Adrenal gland (tissue), 12 donors: ENCODE data around the gene DAPK2. TPM values are rescaled to one million over a fixed set of nuclear protein-coding genes. Genes with fewer than 3 reads are reported as not detected.
"Not testable (repeated sequence)": the region's sequence is repeated elsewhere in the genome, so short reads cannot be mapped to it uniquely, and the experiment has no call there.

Experiments used
- DNase-seq, 7 donors: peaks; one replicate each; pipeline ENCODE4 v3.0.0-alpha.2; 2019 to 2020
- H3K27ac ChIP-seq, 5 donors: fragments of 200-600 bp; sonication (generic) in 4 of 5; 1 replicate in 3 of 5; 2 replicates in 2 of 5; pipeline versions ENCODE4 v1.5.1 to v1.8.0; 2016 to 2020; ENCODE audit warnings: mild to moderate bottlenecking in 1 of 5
- H3K27me3 ChIP-seq: fragments of 200-600 bp; 2 replicates; pipeline ENCODE4 v1.8.0; 2021
- H3K36me3 ChIP-seq, 2 donors: fragments of 200-600 bp; replicated peaks in 1 of 2; 1 replicate in 1 of 2; 2 replicates in 1 of 2; pipeline versions ENCODE4 v1.5.1 to v1.8.0; 2018 to 2022
- H3K4me1 ChIP-seq, 2 donors: fragments of 200-600 bp; replicated peaks in 1 of 2; 1 replicate in 1 of 2; 2 replicates in 1 of 2; pipeline versions ENCODE4 v1.5.1 to v1.8.0; 2018 to 2021
- H3K4me3 ChIP-seq, 4 donors: fragments of 200-600 bp; sonication (generic) in 3 of 4; one replicate each; pipeline ENCODE4 v1.5.1; 2016 to 2018
- H3K9me3 ChIP-seq, 3 donors: fragments of 200-600 bp; sonication (generic) in 1 of 3; replicated peaks in 1 of 3; 1 replicate in 2 of 3; 2 replicates in 1 of 3; pipeline versions ENCODE4 v1.5.1 to v1.8.0; 2016 to 2021
- CTCF ChIP-seq, 6 experiments: fragments of 450-650 bp in 4 of 6; fragments of 200-600 bp in 2 of 6; sonication (generic) in 1 of 6; IDR thresholded peaks; 1 replicate in 5 of 6; 2 replicates in 1 of 6; pipeline versions ENCODE4 v1.5.1 to v1.8.0; 2016 to 2021; ENCODE audit warnings: antibody characterized with exemption in 6 of 6, mild to moderate bottlenecking in 2 of 6, moderate library complexity in 1 of 6
- POLR2A ChIP-seq, 2 donors: fragments of 450-650 bp; IDR thresholded peaks; one replicate each; pipeline ENCODE4 v1.6.1; 2017; ENCODE audit warnings: antibody characterized with exemption in 2 of 2, mild to moderate bottlenecking in 2 of 2, moderate library complexity in 1 of 2
- WGBS, 4 donors: extraction: QIAGEN DNeasy Blood & Tissue Kit in 2 of 4; methylation state at CpG; one replicate each; pipeline versions ENCODE4 v1.1.5 to v1.1.7; 2013 to 2017; 5-methylcytosine and 5-hydroxymethylcytosine counted together
- intact Hi-C, 2 donors: fragments of 100-400 bp; cut with DNase I; formaldehyde crosslinking; loops; one replicate each; pipeline versions ENCODE4 v1.14.1 to v1.15.0; 2022 to 2023
- polyA plus RNA-seq, 3 donors: library from polyadenylated mRNA; stranded (reverse); fragments of 200-250 nt in 2 of 3; fragments of 350-450 nt in 1 of 3; fragmentation: Illumina TruSeq in 1 of 3; extraction: RNeasy Lipid Tissue Mini Kit (QIAGEN cat#74804) in 1 of 3; gene quantifications; one replicate each; pipeline ENCODE4 v1.2.3, GENCODE V29; 2013 to 2014
- total RNA-seq, 9 donors: library from RNA; depleted of rRNA in 4 of 9; stranded (reverse); fragments of >200 nt in 4 of 9; fragments of 120-200 nt in 1 of 9; fragmentation: NEBNext Ultra II Directional in 1 of 9; extraction: Animal tissue kit (Norgen Biotek cat#: 25700) in 1 of 9; gene quantifications; one replicate each; pipeline versions ENCODE4 v1.1.0 to v1.2.4, GENCODE V29; 2013 to 2023
- donor health status: healthy with polysubstance abuse.
- donor health status: Bipolar disorder and iron deficiency.
- donor health status: DM: yes; HTN: yes; CAD: no.
- donor health status: DM: no; HTN: no; CAD: no.
- donor health status: DM: no; HTN: no; CAD: no.
- donor health status: DM: yes; HTN: yes; CAD: no.

The DAPK2 gene
- total and polyA plus RNA-seq, 12 donors: 0.97 to 8.7 (median 6.1) TPM

GRCh38 chr15:64067564-64068030 is 21.3 kb upstream of the DAPK2 start:
- Histone ChIP-seq H3K4me1 (peaks cover 31 to 35% of the 10 kb centered on the region in 2 donors), H3K27me3 (no peaks in the 10 kb centered on the region), H3K4me3 (no peak overlapping the region), H3K36me3 (no peaks in the 10 kb centered on the region), H3K9me3 (no peaks in the 10 kb centered on the region), H3K27ac (no peak overlapping the region)
- DNase-seq: peak; percentile 63 to 88 (median 71)
- intact Hi-C loops: loop anchor here in 1 of 2 donors (5.0 to 10.0 kb wide), 2 partner anchors 315 to 603 kb away; no protein-coding TSS in a partner anchor
- WGBS, 4 donors: 21 to 44% (median 22%) methylated on average over 6 to 11 of the region's 11 CpGs
- TF ChIP-seq CTCF (IDR thresholded peaks at IDR 0.05) (peak; percentile 77 to 89 (median 84)), POLR2A (IDR thresholded peaks at IDR 0.05) (no peak)

GRCh38 chr15:64066451-64066850 is 20.2 kb upstream of the DAPK2 start:
- H3K4me3 ChIP-seq: no peak overlapping the region
- no peaks in the 10 kb centered on the region for H3K9me3 ChIP-seq
- H3K27me3 ChIP-seq: no peaks in the 10 kb centered on the region
- no peaks in the 10 kb centered on the region for H3K36me3 ChIP-seq
- no peak overlapping the region for H3K27ac ChIP-seq
- no peak for DNase-seq
- intact Hi-C loops: loop anchor here in 1 of 2 donors (5.0 to 10.0 kb wide), 2 partner anchors 314 to 602 kb away; no protein-coding TSS in a partner anchor
- H3K4me1 ChIP-seq: peaks cover 19 to 24% of the 10 kb centered on the region in 2 donors
- no peak for TF ChIP-seq POLR2A (IDR thresholded peaks at IDR 0.05)
- no peak for TF ChIP-seq CTCF (IDR thresholded peaks at IDR 0.05)
- 34 to 50% (median 44%) methylated on average over 1 of the region's 1 CpG for WGBS, 4 donors

GRCh38 chr15:64060716-64061115 is 14.4 kb upstream of the DAPK2 start:
- no peak overlapping the region for H3K27ac ChIP-seq
- no peaks in the 10 kb centered on the region for H3K9me3 ChIP-seq
- H3K27me3 ChIP-seq: no peaks in the 10 kb centered on the region
- intact Hi-C loops: loop anchor here in 1 of 2 donors (10.0 kb wide), 1 partner anchor 596 kb away; no protein-coding TSS in a partner anchor
- no peak overlapping the region for H3K4me3 ChIP-seq
- no peak for TF ChIP-seq CTCF (IDR thresholded peaks at IDR 0.05)
- no peaks in the 10 kb centered on the region for H3K4me1 ChIP-seq
- H3K36me3 ChIP-seq: no peaks in the 10 kb centered on the region
- no peak for DNase-seq
- WGBS, 4 donors: 92 to 97% (median 94%) methylated on average over 7 to 29 of the region's 29 CpGs

- H3K27ac ChIP-seq, H3K4me3 ChIP-seq, intact Hi-C loops, H3K9me3 ChIP-seq, H3K4me1 ChIP-seq, H3K36me3 ChIP-seq, H3K27me3 ChIP-seq, DNase-seq: not testable (repeated sequence)
- 93 to 100% (median 95%) methylated on average over 2 of the region's 2 CpGs for WGBS, 4 donors
These were observed 12.8 kb upstream of the DAPK2 start for GRCh38 chr15:64059104-64059503.

- WGBS, 4 donors: 58 to 60% (median 59%) methylated on average over 5 of the region's 5 CpGs
- intact Hi-C loops: no loop called here
- no peak for TF ChIP-seq CTCF (IDR thresholded peaks at IDR 0.05)
- no peak for TF ChIP-seq POLR2A (IDR thresholded peaks at IDR 0.05)
These were observed 12.0 kb upstream of the DAPK2 start for GRCh38 chr15:64058279-64058678.

GRCh38 chr15:64053674-64054073 is 7.4 kb upstream of the DAPK2 start:
- H3K36me3 ChIP-seq, H3K27me3 ChIP-seq, intact Hi-C loops, H3K4me1 ChIP-seq, H3K9me3 ChIP-seq, H3K4me3 ChIP-seq, DNase-seq, H3K27ac ChIP-seq: not testable (repeated sequence)
- 86 to 90% (median 87%) methylated on average over 12 of the region's 12 CpGs for WGBS, 4 donors

More at GRCh38 chr15:64058279-64058678, 12.0 kb upstream of the DAPK2 start:
- H3K4me1 ChIP-seq: no peaks in the 10 kb centered on the region
- H3K9me3 ChIP-seq: no peaks in the 10 kb centered on the region
- H3K4me3 ChIP-seq: no peak overlapping the region
- H3K27me3 ChIP-seq: no peaks in the 10 kb centered on the region
- H3K36me3 ChIP-seq: no peaks in the 10 kb centered on the region
- no peak for DNase-seq
- H3K27ac ChIP-seq: no peak overlapping the region
